ENCODE data around the gene TANC1. TPM values are rescaled to one million over a fixed set of nuclear protein-coding genes. Genes with fewer than 3 reads are reported as not detected.
"Not testable (repeated sequence)": the region's sequence is repeated elsewhere in the genome, so short reads cannot be mapped to it uniquely, and the experiment has no call there.

Gene TANC1
- total RNA-seq, 1 donor = 74.7 TPM

DNA sequence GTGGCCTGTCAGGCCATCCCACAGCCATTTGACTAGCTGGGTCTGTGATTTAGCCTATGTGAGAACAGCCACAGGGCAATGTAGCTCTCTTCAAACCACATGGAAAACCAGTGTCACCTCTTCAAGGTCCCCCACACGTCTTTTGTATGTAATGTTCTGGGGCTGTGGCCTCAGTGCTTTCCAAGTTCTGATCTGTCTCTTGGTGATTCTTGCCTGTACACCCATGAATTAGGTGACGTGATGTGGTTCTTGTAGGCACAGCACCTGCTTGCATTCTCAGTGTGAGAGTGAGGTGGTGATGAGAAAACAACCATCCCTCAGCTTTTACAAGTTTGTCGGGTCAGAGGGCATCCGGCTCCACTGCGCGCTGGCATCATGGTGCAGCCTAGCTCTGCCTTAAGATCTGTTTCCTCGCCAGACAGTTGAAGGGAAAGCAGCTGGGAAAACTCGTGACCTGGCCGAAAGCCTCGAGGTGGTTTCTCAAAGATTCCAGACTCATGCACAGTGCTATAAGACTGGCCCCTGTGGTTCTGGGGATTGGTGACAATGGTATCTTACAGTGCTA is 125.8 kb downstream of the TANC1 start:
- TF ChIP-seq, protein P1, sequence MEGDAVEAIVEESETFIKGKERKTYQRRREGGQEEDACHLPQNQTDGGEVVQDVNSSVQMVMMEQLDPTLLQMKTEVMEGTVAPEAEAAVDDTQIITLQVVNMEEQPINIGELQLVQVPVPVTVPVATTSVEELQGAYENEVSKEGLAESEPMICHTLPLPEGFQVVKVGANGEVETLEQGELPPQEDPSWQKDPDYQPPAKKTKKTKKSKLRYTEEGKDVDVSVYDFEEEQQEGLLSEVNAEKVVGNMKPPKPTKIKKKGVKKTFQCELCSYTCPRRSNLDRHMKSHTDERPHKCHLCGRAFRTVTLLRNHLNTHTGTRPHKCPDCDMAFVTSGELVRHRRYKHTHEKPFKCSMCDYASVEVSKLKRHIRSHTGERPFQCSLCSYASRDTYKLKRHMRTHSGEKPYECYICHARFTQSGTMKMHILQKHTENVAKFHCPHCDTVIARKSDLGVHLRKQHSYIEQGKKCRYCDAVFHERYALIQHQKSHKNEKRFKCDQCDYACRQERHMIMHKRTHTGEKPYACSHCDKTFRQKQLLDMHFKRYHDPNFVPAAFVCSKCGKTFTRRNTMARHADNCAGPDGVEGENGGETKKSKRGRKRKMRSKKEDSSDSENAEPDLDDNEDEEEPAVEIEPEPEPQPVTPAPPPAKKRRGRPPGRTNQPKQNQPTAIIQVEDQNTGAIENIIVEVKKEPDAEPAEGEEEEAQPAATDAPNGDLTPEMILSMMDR (IDR thresholded peaks at IDR 0.05; ENCODE audit: insufficient read depth, low read depth, low read length) = no peak
- H3K4me3 ChIP-seq (ENCODE audit: low read depth, low read length) = no peak overlapping the region
- DNase-seq (ENCODE audit: low read depth) = peak; percentile 99

DNA sequence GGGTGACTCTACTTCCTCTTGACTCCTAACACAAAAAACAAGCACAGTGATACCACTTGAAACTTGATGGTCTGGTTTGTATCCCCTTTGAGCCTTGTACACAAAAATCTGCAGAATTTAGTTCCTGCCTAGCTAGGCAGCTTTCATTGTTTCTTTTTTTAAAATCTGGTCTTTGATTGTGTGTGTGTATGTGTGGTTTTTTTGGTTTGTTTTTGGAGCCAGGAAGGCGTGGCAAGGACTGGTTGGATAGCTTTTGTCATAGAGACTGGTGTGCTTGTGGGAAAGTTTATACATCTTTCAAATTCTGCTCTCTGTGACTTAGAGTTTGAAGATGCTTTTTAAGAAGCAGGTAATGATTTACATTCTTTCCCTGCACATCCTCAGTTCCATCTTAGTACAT is 127.4 kb downstream of the TANC1 start:
- TF ChIP-seq, protein P1 (IDR thresholded peaks at IDR 0.05; ENCODE audit: insufficient read depth, low read depth, low read length) = no peak
- no peak for DNase-seq (ENCODE audit: low read depth)
- no peak overlapping the region for H3K4me3 ChIP-seq (ENCODE audit: low read depth, low read length)

DNA sequence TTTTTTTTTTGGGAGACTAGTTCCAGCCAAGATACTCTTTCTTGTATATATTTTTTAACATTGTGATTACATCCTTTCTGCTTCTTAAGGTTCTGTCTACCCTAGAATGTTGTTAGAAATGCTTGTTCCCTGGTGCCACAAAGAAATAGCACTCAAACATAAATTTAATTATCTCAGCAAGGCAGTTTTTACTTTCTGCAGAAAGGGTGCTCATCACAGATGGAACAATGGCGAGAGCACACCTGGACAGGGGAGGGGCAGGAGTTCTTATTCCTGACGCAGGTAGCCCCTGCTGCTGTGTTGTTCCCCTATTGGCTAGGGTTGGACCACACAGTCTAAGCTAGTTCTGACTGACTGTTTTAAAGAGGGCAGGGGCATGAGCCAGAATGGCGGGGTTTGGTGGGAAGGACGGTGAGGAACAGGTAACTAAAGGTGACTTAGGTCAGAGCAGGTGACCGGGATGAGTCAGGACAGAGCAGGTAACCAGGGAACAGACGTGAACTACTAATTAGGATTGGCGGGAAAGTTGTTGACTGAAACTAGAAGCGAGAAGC is 127.9 kb downstream of the TANC1 start:
- DNase-seq (ENCODE audit: low read depth); H3K4me3 ChIP-seq (ENCODE audit: low read depth, low read length): not testable (repeated sequence)

- no peak overlapping the region for H3K4me3 ChIP-seq (ENCODE audit: low read depth, low read length)
- TF ChIP-seq, protein P1 (IDR thresholded peaks at IDR 0.05; ENCODE audit: insufficient read depth, low read depth, low read length) = no peak
- DNase-seq (ENCODE audit: low read depth) = peak; percentile 80
Measured at GRCh38 chr2:159096901-159097300, 128.5 kb downstream of the TANC1 start.

- peak; percentile 65 for DNase-seq (ENCODE audit: low read depth)
Measured at GRCh38 chr2:159098361-159098760, 129.9 kb downstream of the TANC1 start.

DNA sequence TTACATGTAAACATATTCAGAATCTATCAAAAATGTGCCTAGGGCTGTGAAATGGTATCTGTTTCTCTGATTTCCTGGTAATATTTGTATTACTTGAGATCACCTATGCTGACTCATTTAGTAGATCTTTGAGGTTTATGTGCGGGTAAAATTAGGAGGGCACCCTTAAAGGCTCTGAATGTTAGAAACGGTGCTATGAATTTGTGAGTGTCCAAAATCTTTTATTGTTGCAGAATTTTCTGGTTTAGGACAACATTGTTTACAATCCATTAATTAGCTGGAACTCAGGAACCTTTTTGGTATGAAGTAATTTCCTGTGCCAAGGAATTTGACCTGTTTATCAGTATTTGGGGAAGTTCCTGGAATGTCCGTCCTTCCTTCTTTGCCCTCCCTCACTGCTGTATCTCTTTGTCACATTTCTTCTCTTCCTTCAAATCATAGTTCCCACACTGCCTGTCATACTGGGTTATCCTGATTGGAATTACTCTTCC is 130.5 kb downstream of the TANC1 start:
- TF ChIP-seq, protein P1 (IDR thresholded peaks at IDR 0.05; ENCODE audit: insufficient read depth, low read depth, low read length) = no peak
- DNase-seq (ENCODE audit: low read depth) = peak; percentile 72
- H3K4me3 ChIP-seq (ENCODE audit: low read depth, low read length) = no peak overlapping the region

More at GRCh38 chr2:159098361-159098760, 129.9 kb downstream of the TANC1 start:
- no peak overlapping the region for H3K4me3 ChIP-seq (ENCODE audit: low read depth, low read length)
- TF ChIP-seq, protein P1 (IDR thresholded peaks at IDR 0.05; ENCODE audit: insufficient read depth, low read depth, low read length) = no peak

DNA sequence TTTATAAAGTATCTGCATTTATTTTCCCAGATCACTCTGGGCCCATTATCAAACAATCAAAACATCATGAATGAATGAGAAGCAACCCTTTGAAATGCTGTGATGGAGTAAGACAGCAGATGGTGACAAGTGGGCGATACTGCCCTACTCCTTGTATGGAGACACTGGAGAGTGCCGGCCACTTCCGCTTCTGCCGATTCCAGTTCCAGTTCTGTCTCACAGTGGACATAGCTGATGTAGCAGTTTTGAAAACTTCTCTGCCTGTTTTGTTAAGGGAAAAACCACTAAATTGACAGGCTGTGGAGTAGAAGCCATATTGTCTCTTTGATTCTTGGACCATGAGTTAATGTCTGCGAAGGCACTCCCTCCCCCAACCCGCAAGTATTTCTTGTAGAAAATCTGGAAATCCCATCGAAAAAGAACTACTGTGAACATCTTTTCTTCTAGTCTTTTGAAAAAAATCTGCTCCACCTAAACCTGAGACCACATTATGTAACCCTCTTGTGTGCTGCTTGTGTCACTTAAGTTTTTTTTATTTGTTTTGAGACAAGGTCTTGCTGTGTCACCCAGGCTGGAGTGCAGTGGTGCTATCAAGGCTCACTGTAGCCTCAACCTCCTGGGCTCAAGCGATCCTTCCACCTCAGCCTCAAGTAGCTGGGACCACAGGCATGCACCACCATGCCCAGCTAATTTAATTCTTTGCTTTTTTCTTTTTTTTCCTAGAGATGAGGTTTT is 133.5 kb downstream of the TANC1 start:
- DNase-seq (ENCODE audit: low read depth) = no peak
- H3K4me3 ChIP-seq (ENCODE audit: low read depth, low read length) = no peak overlapping the region
- TF ChIP-seq, protein P1 (IDR thresholded peaks at IDR 0.05; ENCODE audit: insufficient read depth, low read depth, low read length) = no peak
